Activated naive CD4-positive, alpha-beta T cell treated with anti-CD3 and anti-CD28 coated beads, Interleukin-2, amount 50 U/mL, for 72 hours (primary cell): Measurements from ENCODE around the gene SLC13A5. TPM values are rescaled to one million over a fixed set of nuclear protein-coding genes. Genes with fewer than 3 reads are reported as not detected.
A peak's percentile ranks its signal among the peaks of the same experiment; 100 is the strongest.
"Not testable (repeated sequence)": the region's sequence is repeated elsewhere in the genome, so short reads cannot be mapped to it uniquely, and the experiment has no call there.

Experiments
- ATAC-seq, 2 donors: fragments of 150-1000 bp; cut with Tn5 transposase; 2 replicates each; pipeline ENCODE4 v1.10.0; 2021; ENCODE audit warnings: mild to moderate bottlenecking in 2 of 2, moderate library complexity in 2 of 2
- DNase-seq, 2 donors: peaks; one replicate each; pipeline ENCODE4 v3.0.0; 2021 to 2022; ENCODE audit warnings: low spot score in 2 of 2
- H3K27ac Mint-ChIP-seq, 2 donors: one replicate each; pipeline ENCODE4 v1.8.0; 2022; ENCODE audit warnings: mild to moderate bottlenecking in 2 of 2, mixed read lengths in 2 of 2
- H3K36me3 Mint-ChIP-seq, 2 donors: one replicate each; pipeline ENCODE4 v1.8.0; 2022; ENCODE audit warnings: mixed read lengths in 2 of 2
- H3K9me3 Mint-ChIP-seq, 2 donors: one replicate each; pipeline ENCODE4 v1.8.0; 2022; ENCODE audit warnings: mixed read lengths in 2 of 2
- total RNA-seq, 2 donors: library from RNA; stranded (reverse); gene quantifications; one replicate each; pipeline ENCODE4 v1.2.3, GENCODE V29; 2022

The SLC13A5 gene
- total RNA-seq = not detected

GRCh38 chr17:6713130-6713917 lies at the start of gene SLC13A5:
TSS of gene SLC13A5 (minus strand) at chr17:6713369. CDS start at chr17:6713333, 36 bp downstream.
- Mint-ChIP-seq H3K36me3 (peaks cover 0 to 13% of the 10 kb centered on the region in 2 donors), H3K9me3 (peaks cover 0 to 4% of the 10 kb centered on the region in 2 donors), H3K27ac (no peak within 1 kb of the TSS)
- DNase-seq = peak in 1 of 2 donors; percentile 27
- ATAC-seq = peak; percentile 47 to 68

GRCh38 chr17:6761779-6762178 lies 48.6 kb upstream of the SLC13A5 start:
- Mint-ChIP-seq H3K27ac (no peak overlapping the region), H3K36me3 (peaks cover 42 to 84% of the 10 kb centered on the region in 2 donors), H3K9me3 (peaks cover 8 to 14% of the 10 kb centered on the region in 2 donors)
- DNase-seq (no peak), ATAC-seq (no peak)

GRCh38 chr17:6757747-6758146 lies 44.6 kb upstream of the SLC13A5 start:
- ATAC-seq = no peak
- peak overlapping the region in 1 of 2 donors; percentile 87 for H3K27ac Mint-ChIP-seq
- peaks cover 5 to 55% of the 10 kb centered on the region in 2 donors for H3K36me3 Mint-ChIP-seq
- no peak for DNase-seq
- no peaks in the 10 kb centered on the region for H3K9me3 Mint-ChIP-seq

- Mint-ChIP-seq H3K27ac (peak overlapping the region; percentile 89 to 99), H3K9me3 (no peaks in the 10 kb centered on the region), H3K36me3 (peaks cover 2 to 45% of the 10 kb centered on the region in 2 donors)
- DNase-seq (no peak), ATAC-seq (peak; percentile 36 to 52)
Measured at GRCh38 chr17:6756425-6757031, 43.4 kb upstream of the SLC13A5 start.

GRCh38 chr17:6755731-6756184 lies 42.6 kb upstream of the SLC13A5 start, which contains the start of gene XAF1:
TSS of gene XAF1 (plus strand) at chr17:6756046. CDS start at chr17:6756079, 33 bp downstream.
- peak; percentile 35 to 61 for DNase-seq
- peak within 1 kb of the TSS; percentile 89 to 99 for H3K27ac Mint-ChIP-seq
- ATAC-seq = peak; percentile 63 to 70
- no peaks in the 10 kb centered on the region for H3K9me3 Mint-ChIP-seq
- peaks cover 0 to 37% of the 10 kb centered on the region in 2 donors for H3K36me3 Mint-ChIP-seq

- Mint-ChIP-seq H3K36me3 (peaks cover 0 to 33% of the 10 kb centered on the region in 2 donors), H3K9me3 (no peaks in the 10 kb centered on the region), H3K27ac (peak overlapping the region; percentile 89 to 99)
- DNase-seq = no peak
- ATAC-seq = no peak
Measured at GRCh38 chr17:6755281-6755680, 42.1 kb upstream of the SLC13A5 start.

- ATAC-seq = no peak
- no peak for DNase-seq
- no peaks in the 10 kb centered on the region for H3K9me3 Mint-ChIP-seq
- peak overlapping the region in 1 of 2 donors; percentile 75 for H3K27ac Mint-ChIP-seq
- H3K36me3 Mint-ChIP-seq = peaks cover 0 to 28% of the 10 kb centered on the region in 2 donors
Measured at GRCh38 chr17:6753546-6753945, 40.4 kb upstream of the SLC13A5 start.

GRCh38 chr17:6753006-6753445 lies 39.9 kb upstream of the SLC13A5 start:
- H3K9me3 Mint-ChIP-seq = no peaks in the 10 kb centered on the region
- DNase-seq = peak in 1 of 2 donors; percentile 33
- H3K36me3 Mint-ChIP-seq = peaks cover 0 to 22% of the 10 kb centered on the region in 2 donors
- peak overlapping the region in 1 of 2 donors; percentile 75 for H3K27ac Mint-ChIP-seq
- ATAC-seq = peak; percentile 12 to 46

- ATAC-seq = no peak
- peaks cover 0 to 15% of the 10 kb centered on the region in 2 donors for H3K36me3 Mint-ChIP-seq
- no peaks in the 10 kb centered on the region for H3K9me3 Mint-ChIP-seq
- H3K27ac Mint-ChIP-seq = peak overlapping the region in 1 of 2 donors; percentile 75
- DNase-seq = no peak
Measured at GRCh38 chr17:6752068-6752909, 39.1 kb upstream of the SLC13A5 start.

GRCh38 chr17:6749519-6749918 lies 36.4 kb upstream of the SLC13A5 start:
- Mint-ChIP-seq H3K36me3 (no peaks in the 10 kb centered on the region), H3K27ac (no peak overlapping the region), H3K9me3 (no peaks in the 10 kb centered on the region)
- ATAC-seq = no peak
- no peak for DNase-seq

GRCh38 chr17:6748617-6749016 lies 35.4 kb upstream of the SLC13A5 start:
- ATAC-seq (no peak), DNase-seq (no peak)
- Mint-ChIP-seq H3K9me3 (no peaks in the 10 kb centered on the region), H3K36me3 (no peaks in the 10 kb centered on the region), H3K27ac (no peak overlapping the region)

GRCh38 chr17:6746665-6747064 lies 33.5 kb upstream of the SLC13A5 start:
- not testable (repeated sequence) for H3K9me3 Mint-ChIP-seq, H3K27ac Mint-ChIP-seq, ATAC-seq, DNase-seq, H3K36me3 Mint-ChIP-seq

GRCh38 chr17:6729531-6729930 lies 16.4 kb upstream of the SLC13A5 start:
- no peak for ATAC-seq
- H3K36me3 Mint-ChIP-seq = no peaks in the 10 kb centered on the region
- H3K27ac Mint-ChIP-seq = no peak overlapping the region
- no peak for DNase-seq
- peaks cover 0 to 4% of the 10 kb centered on the region in 2 donors for H3K9me3 Mint-ChIP-seq

- Mint-ChIP-seq H3K36me3 (no peaks in the 10 kb centered on the region), H3K27ac (no peak overlapping the region), H3K9me3 (peaks cover 0 to 4% of the 10 kb centered on the region in 2 donors)
- ATAC-seq (no peak), DNase-seq (no peak)
Measured at GRCh38 chr17:6724009-6724408, 10.8 kb upstream of the SLC13A5 start.

GRCh38 chr17:6721744-6722143 lies 8.6 kb upstream of the SLC13A5 start:
- DNase-seq = no peak
- H3K36me3 Mint-ChIP-seq = no peaks in the 10 kb centered on the region
- no peak overlapping the region for H3K27ac Mint-ChIP-seq
- ATAC-seq = no peak
- peaks cover 0 to 4% of the 10 kb centered on the region in 2 donors for H3K9me3 Mint-ChIP-seq

- peaks cover 0 to 13% of the 10 kb centered on the region in 2 donors for H3K36me3 Mint-ChIP-seq
- peaks cover 0 to 4% of the 10 kb centered on the region in 2 donors for H3K9me3 Mint-ChIP-seq
- H3K27ac Mint-ChIP-seq = no peak overlapping the region
- ATAC-seq = no peak
- DNase-seq = no peak
Measured at GRCh38 chr17:6716736-6717135, 3.6 kb upstream of the SLC13A5 start.
